Measurements from ENCODE around the gene EIF5AL1.

DNA sequence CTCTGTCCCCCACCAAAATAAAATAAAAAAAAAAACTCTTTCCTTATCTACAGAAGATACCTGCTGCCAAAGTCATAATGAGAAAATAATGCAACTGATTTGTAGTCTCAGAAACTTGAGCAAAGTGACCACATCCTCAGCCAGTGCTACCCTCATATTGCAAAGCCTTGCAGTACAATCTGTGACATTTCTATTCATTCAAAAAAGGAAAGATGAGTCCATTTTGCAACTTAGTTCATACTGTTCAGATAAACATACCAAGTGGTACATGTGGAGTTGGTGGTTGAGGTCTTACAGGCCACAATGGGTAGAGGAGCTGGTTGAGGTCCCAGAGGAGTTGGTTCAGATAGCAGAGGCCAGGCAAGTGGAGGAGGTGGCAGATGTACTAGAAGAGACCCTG is 6.5 kb upstream of the EIF5AL1 start:
- TF ChIP-seq FOXP2 (optimal IDR thresholded peaks at IDR 0.05; ENCODE audit: control extremely low read depth, extremely low read length, insufficient read depth) (no peak), EZH2 (IDR thresholded peaks at IDR 0.05) (no peak), POLR2AphosphoS5 (IDR thresholded peaks at IDR 0.05; ENCODE audit: borderline replicate concordance, low read depth, low read length) (no peak)

All from SK-N-MC (cell line).